GM10847 (cell line): Measurements from ENCODE around the gene TLK1.

Experiments
- POLR2A ChIP-seq: IDR thresholded peaks from 2 replicates; pipeline ENCODE4 v1.6.1; 2011; ENCODE audit not compliant: insufficient read length; ENCODE audit errors: extremely low read depth

The TLK1 gene

DNA sequence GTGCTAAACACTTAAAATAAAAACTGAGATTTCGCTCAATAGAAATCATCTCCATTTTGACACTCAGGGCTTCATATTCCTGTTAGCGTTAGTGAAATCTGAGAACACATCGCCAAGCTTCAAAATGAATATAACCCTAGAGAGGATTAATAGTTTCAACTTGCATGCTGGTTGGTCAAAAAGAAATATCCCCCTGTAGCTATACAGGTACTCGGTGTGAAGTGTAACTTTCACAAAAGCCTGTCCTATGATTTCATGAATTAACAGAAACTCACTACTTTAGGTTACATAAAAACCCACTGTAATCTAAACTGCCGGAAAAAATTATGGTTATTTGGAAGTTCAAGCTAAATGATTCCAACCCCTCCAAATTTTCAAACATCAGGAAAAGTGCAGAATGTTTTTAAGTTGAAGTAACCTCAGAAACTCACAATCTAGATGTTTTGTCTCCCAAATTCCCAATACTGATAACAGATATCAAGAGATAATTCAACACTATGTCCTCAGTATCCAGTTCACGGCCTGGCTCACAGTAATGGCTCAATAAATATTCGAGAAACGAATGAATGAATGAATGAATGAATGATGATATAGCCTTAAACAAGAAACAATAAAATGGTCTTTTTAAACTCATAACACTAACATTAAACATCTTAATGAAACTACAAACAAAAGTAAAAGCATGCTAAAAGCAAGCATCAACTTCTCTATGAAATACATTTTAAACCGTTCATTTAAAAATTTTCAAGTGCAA, 2.5 kb downstream of the TLK1 start:
- no peak for TF ChIP-seq POLR2A

DNA sequence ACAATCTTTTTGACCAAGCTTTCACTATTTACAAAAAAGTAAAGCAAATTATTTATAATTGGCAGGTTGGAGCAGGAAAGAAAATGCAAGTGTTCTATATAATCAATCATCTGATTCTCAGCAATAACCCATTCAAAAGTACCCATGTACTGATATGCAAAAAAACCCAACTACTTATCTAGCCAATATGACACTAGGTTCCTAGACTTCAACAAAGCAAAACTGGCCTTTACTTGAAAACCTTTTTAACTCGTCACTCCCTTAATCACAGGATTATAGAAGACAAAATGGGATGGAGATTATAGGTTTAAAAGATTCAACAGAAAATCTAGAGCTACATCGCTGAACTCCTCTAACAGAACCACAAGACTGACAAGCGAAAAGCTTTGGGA, 3.6 kb downstream of the TLK1 start:
- TF ChIP-seq POLR2A: no peak

DNA sequence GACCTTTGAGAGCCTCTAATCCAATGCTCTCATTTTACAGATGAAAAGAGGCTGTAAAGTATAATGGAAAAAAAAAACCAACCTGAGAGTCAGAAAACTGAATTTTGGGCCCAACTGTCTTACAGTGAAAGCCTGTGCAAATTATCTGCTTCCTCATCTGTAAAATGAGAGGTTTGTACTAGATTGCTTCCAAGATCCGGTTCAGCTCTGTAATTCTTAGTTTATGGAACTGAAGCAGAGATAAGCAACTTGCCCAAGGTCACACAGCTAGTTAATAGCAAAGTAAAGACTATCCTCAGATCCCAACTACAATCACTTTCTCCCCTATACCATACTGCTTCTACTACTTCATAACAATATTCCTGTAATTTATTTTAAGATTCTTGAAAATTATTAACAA, 6.3 kb downstream of the TLK1 start:
- no peak for TF ChIP-seq POLR2A

GRCh38 chr2:171150694-171151285, 9.9 kb downstream of the TLK1 start:
- TF ChIP-seq POLR2A: no peak

GRCh38 chr2:171149986-171150693, 10.6 kb downstream of the TLK1 start:
- no peak for TF ChIP-seq POLR2A

DNA sequence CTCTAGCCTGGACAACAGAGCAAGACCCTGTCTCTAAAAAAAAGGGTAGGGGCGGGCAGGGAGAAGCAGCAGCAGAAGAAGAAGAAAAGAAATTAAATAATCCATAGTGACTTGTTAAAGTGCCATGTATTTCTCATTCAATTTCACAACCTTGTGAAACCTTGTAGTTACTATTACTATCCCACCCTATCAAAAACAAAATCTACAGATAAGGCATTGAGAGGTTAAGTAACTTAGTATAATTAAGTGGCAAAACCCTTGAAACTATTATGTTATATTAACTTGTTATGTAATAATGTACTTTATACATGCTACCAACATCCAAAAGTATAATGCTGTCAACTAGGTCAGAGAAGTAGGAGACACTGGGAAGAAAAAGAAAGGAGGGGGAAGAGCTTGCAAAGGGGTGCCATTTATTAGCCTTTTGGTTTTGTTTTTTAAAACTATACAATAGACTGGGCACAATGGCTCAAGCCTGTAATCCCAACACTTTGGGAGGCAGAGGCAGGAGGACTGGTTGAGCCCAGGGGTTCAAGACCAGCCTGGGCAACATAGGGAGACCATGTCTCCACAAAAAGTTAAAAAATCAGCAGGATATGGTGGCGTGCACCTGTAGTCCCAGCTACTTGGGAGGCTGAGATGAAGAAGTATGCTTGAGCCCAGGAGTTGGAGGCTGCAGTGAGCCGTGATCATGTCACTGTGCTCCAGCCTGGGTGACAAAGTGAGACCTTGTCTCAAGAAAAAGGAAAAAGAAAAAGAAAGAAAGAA, 11.3 kb downstream of the TLK1 start:
- TF ChIP-seq POLR2A: no peak

DNA sequence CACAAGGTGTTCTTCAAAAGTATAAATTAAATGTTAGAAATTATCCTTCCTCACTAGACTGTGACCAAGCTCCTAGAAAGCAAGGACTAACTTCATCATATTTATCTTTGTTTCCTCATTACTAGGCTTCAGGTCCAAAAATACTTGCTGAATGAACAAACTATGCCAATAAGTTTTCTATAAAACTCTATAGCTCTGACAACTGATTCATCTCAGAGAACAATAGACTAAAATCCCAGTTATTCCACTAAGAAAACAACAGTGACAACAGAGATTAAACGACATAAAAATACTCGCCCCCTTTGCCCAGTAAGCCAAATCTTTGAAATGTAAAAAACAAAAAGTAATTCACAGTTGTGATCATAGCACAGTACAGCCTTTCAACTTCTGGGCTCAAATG, 13.6 kb downstream of the TLK1 start:
- TF ChIP-seq POLR2A: no peak

- no peak for TF ChIP-seq POLR2A
These were observed 14.1 kb downstream of the TLK1 start for GRCh38 chr2:171146633-171147032.

DNA sequence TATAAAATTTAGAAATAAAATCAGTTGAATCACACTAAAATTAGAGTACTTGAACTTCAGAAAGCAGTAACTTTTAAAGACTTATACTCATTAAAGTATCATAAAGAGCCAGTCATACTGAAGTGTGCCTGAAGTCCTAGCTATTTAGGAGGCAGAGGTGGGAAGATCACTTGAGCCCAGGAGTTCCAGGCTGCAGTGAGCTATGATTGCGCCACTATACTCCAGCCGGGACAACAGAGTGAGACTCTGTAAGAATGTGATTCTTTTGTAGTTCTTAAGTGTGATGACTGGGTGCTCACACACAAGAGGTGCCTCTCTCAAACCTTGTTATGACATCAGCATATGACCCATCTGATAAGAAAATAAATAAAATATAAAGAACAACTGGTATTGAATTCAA, 14.6 kb downstream of the TLK1 start:
- TF ChIP-seq POLR2A: no peak

DNA sequence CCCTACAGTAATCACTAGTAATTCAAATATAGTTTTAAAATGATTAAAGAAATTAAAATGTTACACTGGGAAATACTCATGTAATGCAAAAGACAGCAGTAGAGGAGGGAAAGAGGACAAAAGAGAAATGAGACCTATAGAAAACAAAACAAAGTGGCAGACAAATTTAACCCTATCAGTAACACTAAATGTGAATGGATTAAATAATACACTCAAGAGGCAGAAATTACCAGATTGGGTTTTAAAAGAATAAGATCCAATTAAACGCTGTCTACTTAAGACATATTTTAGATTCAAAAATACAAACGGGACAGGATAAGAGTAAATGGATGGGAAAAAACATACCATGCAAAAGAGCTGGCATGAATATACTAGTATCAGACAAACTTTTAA, 17.0 kb downstream of the TLK1 start:
- no peak for TF ChIP-seq POLR2A

DNA sequence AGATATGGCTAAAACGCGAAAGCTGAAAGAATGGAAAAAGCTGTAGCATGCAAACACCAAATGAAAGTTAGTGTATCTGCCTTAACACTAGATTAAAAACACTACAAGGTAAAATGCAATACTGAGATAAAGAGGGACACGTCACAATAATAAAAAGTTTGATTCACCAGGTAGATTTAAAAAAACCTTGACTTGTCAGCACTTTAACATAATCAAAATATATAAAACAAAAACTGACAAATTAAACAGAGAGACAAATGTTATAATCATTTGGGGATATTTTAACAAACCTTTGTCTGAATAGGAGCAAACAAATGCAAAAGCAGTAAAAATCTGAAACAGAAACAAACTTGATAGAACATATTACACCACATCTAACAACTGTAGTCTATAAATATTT, 18.3 kb downstream of the TLK1 start:
- TF ChIP-seq POLR2A: no peak

GRCh38 chr2:171141320-171141719, 19.4 kb downstream of the TLK1 start:
- TF ChIP-seq POLR2A: no peak

DNA sequence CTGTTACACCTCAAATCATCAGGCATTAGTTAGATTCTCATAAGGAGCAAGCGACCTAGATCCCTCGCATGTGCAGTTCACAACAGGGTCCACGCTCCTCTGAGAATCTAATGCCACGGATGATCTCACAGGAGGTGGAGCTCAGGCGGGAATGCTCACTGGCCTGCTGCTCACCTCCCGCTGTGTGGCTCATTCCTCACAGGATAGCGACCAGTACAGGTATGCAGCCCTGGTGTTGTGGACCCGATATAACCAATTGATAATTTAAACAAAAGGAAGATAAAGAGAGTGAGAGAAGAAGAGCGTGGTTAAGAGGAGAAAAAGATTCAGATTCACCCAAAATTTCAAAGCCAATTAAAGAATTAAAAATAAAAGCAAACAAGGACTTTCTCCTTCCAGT, 20.8 kb downstream of the TLK1 start:
- no peak for TF ChIP-seq POLR2A

DNA sequence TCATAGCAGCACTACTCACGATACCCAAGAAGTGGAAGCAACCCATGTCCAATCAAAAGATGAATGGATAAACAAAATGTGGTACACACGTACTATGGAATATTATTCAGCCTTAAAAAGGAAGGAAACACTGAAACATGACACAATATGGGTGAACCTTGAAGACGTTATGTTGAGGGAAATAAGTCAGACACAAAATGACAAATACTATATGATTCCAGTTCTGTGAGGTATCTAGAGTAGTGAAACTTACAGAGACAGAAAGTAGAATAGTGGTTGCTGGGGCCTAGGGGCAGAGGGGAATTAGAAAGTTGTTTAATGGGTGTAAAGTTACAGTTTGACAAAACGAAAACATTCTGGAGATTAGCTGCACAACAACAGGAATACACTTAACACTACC, 24.7 kb downstream of the TLK1 start:
- no peak for TF ChIP-seq POLR2A

DNA sequence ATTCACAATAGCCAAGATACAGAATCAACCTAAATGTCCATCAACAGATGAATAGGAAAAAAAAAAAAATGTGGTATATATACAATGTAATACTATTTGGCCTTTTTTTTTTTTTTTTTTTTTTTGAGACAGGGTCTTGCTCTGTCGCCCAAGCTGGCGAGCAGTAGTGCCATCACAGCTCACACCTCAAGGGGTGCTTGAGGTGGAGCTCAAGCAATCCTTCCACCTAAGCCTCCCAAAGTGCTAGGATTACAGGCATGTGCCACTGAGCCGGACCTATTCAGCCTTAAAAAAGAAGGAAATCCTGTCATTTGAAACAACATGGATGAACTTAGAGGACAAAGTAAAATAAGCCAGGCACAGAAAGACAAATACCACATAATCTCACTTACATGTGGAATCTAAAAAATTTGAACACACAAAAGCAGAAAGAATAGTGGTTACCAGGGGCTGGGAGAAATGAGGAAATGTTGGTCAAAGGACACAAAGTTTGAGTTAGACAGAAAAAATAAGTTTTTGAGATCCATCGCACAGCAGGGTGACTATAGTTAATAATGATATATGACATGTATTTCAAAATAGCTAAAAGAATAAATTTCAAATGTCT, 26.0 kb downstream of the TLK1 start:
- TF ChIP-seq POLR2A: no peak
